Activated CD4-positive, CD25-positive, alpha-beta regulatory T cell treated with anti-CD3 and anti-CD28 coated beads, Interleukin-2, amount 50 U/mL, for 16 hours (primary cell): Measurements from ENCODE around the gene ATXN7.

ENCODE experiments used
- DNase-seq: peaks from one replicate; pipeline ENCODE4 v3.0.0-alpha.2; 2020; ENCODE audit warnings: low read depth, low spot score

The ATXN7 gene

GRCh38 chr3:63963496-63963895 is 99.8 kb downstream of the ATXN7 start:
- DNase-seq = no peak

DNA sequence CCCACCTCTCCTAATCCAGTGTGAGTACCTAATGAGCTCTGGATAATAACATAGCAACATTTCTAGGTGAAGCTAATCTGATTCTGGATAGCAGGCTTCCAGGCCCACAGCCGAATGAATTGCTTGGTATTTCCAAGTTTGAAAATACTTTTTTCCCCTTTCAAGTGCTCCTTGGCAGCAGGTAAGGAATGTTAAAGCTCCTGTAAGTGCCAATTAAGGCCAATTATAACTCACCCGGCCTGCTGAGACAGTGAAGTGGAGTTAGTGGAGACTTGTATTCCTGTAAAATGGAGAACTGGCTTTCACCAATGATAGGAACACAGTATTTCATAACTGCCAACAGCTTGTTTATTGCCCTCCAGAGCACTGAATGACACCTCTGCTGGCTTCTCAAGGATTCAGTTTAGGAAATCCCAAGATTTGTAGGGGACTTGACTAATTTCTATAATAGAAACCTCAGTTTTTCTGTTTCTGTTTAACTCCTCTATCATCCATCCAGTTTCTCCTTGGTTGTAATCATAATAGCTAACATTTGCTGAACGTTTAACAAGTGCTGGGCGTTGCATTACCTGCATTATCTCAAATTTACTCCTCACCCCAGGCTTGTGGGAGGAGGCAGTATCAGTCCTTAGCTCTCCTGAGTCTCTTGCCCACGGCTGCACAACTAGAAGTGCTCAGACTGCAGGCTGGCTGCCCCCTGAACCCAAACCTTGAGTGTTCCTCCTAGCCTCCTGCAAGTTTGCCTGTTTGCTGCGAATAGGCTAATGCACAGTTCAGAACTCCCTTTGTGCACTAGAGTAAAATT is 101.2 kb downstream of the ATXN7 start:
- DNase-seq = no peak

DNA sequence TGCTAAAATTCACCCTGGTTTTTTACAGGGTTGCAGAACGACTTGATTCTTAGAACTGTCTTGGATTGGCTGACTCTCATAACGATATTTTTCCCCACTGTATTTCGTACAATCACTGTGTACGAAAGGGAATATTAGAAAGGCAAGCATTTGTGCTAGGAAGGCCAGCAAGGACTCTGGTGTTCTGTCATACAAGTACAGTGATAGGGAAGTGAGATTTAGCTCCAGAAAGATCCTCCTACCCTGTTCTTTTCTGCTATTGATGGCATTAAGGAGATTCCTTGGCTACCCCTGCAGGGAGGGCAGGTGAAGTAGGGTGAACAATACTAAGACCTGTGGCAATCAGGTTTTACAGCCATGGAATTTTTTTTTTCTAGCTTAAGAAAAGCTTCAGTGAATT is 102.3 kb downstream of the ATXN7 start:
- DNase-seq = no peak

DNA sequence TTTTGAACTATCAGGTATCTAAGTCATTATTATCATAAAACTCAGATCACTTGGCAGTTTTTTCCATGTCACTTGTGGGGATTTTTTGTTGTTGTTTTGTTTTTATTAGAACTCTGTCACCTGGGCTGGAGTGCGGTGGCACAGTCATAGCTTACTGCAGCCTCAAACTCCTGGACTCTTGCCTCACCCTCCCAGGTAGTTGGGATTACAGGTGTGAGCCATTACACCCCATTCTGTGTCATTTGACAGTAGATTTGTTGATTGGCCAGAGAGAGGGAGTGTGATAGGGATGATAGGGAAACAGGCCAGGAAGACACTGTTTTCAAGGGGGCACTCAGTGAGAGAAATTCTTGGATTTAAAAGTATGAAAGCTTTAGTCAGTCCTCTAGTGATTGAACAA is 103.2 kb downstream of the ATXN7 start:
- DNase-seq = no peak

- DNase-seq = peak; percentile 6
Measured at GRCh38 chr3:63967675-63968611, 104.3 kb downstream of the ATXN7 start.

DNA sequence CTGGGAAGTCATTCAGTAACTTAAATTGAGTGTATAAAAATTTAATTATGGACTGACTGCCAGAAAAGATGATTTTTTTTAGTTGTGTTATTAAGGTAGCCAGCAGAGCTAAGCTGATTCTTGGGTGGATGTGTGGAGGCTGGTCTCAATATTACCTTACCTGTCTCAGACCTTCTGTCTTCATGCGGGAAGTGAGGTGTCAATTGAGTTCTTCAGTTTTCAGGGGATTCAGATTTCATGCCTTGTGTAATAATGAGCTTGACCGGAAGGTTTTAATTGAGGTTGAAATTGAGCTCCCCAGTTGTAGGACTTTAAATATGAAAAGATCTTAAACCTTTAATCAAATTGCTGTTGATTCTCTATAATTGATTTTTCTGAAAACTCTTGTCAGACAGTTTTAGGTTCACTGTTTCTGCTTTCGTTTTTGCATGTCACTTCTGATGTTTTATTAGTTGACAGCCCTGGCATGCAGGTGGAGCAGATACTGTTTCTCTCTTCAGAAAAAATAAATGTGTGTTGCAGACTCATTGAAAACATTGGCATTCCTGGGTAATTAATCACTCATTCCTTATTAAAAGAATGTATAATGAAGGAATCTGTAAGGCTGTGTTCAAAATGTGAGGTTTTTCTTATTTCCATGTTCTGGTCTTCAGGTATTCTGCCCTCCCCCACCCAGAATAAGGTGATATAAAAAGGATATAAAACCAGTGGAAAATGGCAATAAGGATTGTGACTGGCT is 105.1 kb downstream of the ATXN7 start:
- DNase-seq = no peak

DNA sequence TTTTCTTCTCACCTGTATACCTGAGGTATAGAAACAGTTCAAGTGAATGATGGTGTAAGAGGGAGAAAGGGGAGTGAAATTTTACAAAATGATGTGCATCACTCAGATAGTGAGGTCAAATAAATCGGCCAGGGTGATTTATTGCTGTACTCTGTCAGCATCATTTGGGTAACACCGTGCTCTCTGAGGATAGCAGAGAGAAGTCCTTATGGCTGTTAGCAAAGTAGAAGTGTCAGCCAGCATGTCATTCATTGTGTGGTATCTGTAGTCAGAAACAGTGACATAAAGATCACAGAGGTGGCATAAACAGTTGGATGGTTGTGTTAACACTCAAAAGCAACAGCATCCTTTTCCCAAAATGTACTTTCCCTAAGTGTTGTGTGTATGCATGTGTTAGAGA is 106.2 kb downstream of the ATXN7 start:
- DNase-seq = no peak

- DNase-seq = no peak
Measured at GRCh38 chr3:63970631-63971475, 107.2 kb downstream of the ATXN7 start.

- DNase-seq = no peak
Measured at GRCh38 chr3:63972196-63972595, 108.5 kb downstream of the ATXN7 start.

- no peak for DNase-seq
Measured at GRCh38 chr3:63972987-63973386, 109.3 kb downstream of the ATXN7 start.

GRCh38 chr3:63973406-63973805 is 109.7 kb downstream of the ATXN7 start:
- no peak for DNase-seq

GRCh38 chr3:63974451-63974850 is 110.8 kb downstream of the ATXN7 start:
- DNase-seq = no peak

GRCh38 chr3:63975723-63976122 is 112.1 kb downstream of the ATXN7 start:
- no peak for DNase-seq

GRCh38 chr3:63976161-63976871 is 112.6 kb downstream of the ATXN7 start:
- DNase-seq = no peak

DNA sequence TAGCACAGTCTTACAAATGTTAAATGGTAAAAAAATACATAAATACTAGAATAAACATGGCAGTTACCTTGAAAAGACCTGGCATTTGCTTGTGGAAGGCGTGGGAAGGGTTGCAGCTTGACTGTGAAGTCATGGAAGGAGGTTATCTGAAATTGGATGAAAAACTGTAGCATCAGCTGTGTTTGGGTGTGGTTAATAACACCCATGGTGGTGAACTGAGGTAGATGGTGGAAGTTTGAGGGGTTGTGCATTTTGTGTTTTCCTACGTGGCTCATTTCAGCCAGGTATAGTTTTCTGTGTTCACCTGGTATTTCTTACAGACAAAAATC is 113.2 kb downstream of the ATXN7 start:
- DNase-seq = no peak

- DNase-seq = no peak
Measured at GRCh38 chr3:63977893-63978292, 114.2 kb downstream of the ATXN7 start.

- DNase-seq = no peak
Measured at GRCh38 chr3:63979093-63979885, 115.6 kb downstream of the ATXN7 start.

DNA sequence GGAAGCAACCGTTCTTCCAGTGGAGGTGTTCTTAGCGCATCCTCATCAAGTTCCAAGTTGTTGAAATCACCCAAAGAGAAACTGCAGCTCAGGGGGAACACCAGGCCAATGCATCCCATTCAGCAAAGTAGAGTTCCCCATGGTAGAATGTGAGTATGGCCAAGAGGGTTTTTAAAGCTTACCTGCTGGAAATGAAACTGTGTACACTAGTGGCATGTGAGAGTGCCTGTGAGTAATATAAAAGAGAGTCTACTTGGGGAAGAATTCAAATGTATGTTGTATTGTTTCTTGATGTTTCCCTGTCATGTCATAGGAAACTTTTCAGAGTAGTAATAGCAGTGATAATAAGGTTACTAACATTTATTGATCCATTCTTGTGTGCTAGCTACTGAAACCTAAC is 116.4 kb downstream of the ATXN7 start:
- DNase-seq = no peak

- DNase-seq = no peak
Measured at GRCh38 chr3:63980830-63981498, 117.3 kb downstream of the ATXN7 start.
